ENCODE measurements around the gene PIF1.
"Not testable (repeated sequence)": the region's sequence is repeated elsewhere in the genome, so short reads cannot be mapped to it uniquely, and the experiment has no call there.

PIF1 gene

DNA sequence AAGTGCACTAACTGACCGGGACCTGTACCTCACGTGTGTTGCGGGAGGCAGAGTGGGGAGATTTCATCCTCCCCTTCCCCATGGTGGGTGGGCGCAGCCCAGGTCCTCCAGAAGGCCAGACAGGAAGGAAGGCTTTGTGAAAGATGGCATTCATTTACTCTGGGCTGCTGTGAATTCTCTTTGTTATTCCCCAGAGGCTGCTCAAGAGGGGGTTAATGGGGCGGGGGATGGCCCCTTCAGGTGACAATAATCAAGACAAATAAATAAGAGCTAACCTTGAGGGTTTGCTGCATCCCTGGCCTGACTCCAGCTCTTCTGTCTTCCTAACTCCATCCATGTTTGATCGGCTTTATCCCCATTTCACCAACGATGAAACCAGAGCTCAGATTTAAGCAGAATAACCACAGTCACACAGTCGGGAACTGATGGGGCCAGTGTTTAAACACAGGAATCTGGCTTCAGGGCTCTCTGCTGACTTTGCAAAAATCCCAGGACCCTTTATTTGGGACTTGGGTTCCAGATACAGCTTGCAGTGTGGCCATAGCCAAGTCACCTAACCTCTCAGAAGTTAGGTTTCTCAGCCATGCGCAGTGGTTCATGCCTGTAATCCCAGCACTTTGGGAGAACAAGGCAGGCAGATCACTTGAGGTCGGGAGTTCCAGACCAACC is 16.5 kb downstream of the PIF1 start:
- DNase-seq, result no peak

DNA sequence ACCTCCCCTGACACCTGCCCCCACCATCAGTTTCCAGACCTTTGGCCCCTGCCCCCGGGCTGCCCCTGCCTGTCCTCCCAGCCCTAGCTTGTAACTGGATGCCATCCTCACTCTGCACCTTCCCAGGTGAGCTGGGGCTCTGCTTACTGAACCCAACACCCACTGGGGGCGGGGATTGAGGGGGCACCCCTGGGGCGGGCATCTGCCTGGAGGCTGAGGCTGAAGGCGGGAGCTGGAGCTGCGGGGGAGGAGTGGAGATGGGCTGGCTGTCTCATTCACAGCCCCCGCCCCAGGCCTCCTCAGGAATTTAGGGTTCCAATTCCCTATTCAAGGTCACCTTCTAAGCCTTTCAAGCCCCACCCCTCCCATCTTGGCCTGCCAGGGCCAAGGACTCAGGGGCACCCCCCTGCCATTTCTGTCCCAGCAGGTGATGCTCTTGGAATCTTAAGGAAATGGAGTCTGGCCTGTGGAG is 17.7 kb downstream of the PIF1 start:
- no peak for DNase-seq

DNA sequence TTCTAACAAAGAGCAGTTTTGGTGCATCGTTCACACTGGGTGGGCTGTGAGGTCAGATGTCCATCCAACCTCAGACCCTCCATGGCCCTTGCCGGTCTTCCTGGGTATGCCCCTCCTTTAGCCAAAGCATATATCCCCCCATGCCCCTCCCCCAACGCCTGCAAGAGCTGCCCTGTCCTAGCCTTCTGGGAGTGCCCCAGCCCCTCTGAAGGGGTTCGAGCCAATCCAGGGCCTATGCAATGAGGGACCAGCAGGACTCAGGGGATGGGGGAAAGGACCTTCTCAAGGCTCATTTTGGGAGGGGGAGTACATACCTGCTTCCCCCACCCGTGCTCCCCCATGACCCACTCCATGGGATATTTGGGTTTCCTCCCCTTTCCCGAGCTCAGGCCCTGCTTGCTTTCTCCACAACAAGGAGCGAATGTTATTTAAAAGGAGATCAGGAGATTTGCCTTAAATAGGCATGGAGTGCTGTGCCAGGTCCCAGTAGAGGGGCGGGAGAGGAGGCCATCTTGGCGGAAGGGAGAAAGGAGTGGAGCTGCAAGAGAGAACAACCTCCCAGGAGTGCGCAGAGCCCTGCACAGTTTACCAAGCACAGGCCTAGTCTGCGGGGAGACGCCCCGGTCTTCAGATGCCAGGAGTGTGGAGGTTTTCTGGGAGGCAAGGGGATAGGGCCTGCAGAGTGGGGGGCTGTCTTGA is 18.2 kb downstream of the PIF1 start:
- DNase-seq, result no peak

DNA sequence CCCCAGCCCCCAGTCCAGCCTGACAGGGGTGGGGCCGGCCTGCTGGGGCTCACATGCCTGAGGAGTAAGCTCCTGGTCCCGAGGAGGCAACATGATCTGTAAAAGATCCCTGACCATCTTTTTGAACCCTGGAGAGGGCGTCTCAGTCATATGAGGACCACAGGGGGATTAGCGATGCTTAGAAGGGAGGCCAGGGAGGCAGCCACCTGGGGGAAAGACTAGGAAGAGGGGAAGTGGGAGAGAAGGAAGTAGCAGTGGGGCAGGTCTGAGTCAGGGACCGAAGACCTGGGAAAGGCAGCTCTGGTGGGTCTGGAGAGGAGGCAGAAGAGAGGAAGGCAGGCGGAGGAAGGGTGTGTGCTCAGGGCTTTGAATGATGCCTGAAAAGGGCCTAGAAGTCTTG is 18.9 kb downstream of the PIF1 start:
- DNase-seq, result no peak

DNA sequence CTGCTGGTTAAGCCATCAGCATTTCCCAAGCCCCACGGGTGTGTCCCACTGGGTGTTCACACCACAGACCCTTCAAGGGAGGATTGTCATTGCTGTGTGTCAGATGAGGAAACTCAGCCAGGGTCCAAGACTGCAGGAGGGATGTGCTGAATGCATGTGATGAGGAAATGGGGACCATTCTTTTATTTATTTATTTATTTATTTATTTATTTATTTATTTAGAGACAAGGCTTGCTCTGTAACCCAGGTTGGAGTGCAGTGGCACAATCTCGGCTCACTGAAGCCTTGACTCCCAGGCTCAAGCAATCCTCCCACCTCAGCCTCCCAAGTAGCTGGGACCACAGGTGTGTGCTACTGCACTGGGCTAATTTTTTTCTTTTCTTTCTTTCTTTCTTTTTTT is 20.8 kb downstream of the PIF1 start:
- DNase-seq, result no peak

DNA sequence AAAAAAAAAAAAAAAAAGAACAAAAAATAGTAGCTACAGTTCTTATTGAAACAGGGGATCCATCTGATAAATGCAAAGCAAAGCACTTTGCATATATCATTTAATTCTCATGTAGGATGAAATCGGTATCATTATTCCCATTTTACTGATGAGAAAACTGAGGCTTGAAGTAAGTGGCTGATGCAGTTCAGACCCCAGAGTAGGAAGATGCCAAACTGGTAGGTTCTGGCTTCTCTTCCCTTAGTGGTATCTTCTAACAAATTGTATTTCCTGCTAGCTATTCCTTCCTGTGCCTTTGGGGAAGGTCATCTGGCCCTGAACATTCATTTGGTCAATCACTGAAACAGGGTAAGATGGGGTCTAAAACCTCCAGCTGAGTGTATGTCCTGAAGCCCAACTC is 21.9 kb downstream of the PIF1 start:
- no peak for DNase-seq

DNA sequence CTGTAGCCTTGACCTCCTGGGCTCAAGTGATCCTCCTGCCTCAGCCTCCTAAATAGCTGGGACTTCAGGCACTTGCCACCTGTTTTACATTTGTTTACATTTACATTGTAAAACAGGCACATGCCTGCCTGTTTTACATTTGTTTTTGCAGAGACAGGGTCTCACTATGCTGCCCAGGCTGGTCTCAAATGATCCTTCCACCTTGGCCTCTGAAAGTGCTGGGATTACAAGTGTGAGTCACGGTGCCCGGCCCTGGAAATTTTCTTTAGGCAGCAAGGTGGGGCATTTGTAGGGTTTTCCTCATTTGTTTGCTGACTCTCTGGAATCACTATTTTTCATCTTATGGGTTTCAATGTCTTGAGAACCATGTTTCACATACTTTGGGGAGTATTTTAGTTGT is 25.0 kb downstream of the PIF1 start:
- DNase-seq, result no peak

DNA sequence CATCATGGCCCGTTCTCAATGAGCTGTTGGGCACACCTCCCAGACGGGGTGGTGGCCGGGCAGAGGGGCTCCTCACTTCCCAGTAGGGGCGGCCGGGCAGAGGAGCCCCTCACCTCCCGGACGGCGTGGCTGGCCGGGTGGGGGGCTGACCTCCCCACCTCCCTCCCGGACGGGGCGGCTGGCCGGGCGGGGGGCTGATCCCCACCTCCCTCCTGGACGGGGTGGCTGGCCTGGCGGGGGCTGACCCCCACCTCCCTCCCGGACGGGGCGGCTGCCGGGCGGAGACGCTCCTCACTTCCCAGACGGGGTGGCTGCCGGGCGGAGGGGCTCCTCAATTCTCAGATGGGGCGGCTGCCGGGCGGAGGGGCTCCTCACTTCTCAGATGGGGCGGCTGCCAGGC is 26.5 kb downstream of the PIF1 start:
- not testable (repeated sequence) for DNase-seq

DNA sequence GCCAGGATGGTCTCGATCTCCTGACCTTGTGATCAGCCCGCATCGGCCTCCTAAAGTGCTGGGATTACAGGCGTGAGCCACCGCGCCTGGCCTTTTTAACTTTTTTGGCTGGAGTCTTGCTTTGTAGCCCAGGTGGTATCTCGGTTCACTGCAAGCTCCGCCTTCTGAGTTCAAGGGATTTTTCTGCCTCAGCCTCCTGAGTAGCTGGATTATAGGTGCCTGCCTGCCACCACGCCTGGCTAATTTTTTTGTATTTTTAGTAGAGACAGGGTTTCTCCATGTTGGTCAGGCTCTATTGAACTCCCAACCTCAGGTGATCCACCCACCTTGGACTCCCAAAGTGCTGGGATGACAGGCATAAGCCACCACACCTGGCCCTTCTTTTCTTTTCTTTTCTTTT is 29.5 kb downstream of the PIF1 start:
- not testable (repeated sequence) for DNase-seq

DNA sequence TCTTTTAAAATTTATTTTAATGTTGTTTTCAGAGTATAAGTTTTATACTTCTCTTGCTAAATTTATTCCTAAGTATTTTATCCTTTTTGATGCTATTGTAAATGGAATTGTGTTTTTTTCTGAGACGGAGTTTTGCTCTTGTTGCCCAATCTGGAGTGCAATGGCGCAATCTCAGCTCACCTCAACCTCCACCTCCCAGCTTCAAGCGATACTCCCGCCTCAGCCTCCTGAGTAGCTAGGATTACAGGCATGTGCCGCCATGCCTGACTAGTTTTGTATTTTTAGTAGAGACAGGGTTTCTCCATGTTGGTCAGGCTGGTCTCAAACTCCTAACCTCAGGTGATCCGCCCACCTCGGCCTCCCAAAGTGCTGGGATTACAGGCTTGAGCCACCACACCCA is 30.1 kb downstream of the PIF1 start:
- not testable (repeated sequence) for DNase-seq

DNA sequence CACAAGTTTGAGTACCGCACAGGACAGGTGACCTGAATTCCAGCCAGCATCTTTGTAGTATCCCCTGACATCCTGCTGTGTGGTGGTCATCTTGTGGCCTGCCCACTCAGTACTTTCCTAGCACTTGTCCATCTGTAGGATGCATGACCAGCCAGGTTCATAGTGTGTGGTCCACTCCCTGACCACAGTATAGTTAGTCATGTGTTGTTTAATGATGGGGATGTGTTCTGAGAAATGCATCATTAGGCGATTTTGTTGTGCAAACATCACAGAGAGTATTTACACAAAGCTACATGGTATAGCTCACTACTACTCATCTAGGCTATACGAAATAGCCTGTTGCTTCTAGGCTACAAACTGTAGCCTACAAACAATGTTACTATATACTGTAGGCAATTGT is 33.2 kb downstream of the PIF1 start:
- no peak for DNase-seq

DNA sequence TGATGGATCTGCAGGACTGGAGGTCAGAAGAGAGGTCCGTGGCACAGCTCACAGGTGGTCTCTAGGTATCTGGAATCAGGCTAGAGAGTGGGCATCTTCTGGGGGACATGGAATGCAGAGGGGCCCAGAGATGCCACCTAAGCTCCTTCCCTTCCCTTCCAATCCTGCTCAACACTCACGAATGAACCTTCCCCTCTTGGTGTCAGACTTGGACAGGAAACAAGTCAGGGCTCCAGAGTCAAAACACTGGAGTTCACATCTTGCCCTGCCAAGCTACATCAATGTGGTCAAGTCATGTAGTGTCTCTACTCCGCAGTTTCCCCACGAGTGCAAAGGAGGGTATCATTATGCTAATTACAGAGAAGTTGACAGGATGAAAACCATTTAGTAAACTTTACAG is 34.0 kb downstream of the PIF1 start:
- DNase-seq, result no peak

DNA sequence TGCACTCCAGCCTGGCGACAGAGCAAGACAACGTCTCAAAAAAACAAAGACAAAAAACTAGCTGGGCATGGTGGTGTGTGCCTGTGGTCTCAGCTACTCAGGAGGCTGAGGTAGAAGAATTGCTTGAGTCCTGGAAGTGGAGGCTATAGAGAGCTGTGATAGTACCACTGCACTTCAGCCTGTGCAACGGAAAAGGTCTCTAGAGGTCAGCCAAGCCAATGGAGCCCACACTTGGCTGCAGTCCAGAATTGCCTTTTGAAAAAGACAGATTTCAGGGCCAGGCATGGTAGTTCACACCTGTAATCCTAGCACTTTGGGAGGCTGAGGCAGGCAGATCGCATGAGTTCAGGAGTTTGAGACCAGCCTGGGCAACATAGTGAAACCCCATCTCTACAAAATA is 41.7 kb downstream of the PIF1 start:
- DNase-seq, result no peak

DNA sequence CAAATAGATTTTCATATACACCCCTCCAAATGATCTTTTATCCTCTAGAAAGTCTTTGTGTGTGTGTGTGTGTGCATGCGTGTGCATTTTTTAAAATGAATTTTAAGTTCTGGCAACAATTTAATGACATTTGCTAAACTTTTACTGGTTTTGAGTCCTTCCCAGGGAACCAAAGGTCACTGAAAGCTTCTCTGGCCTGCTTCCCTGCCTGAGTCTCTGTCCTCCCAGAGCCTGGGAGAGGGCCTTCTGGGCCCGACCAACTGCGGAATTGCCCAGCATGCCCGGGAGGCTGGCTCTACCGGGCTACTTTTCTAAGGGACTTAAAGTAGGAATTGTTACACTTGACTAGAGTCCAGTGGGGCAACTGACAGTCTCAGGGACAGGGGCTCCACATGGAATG is 42.7 kb downstream of the PIF1 start:
- DNase-seq, result no peak

DNA sequence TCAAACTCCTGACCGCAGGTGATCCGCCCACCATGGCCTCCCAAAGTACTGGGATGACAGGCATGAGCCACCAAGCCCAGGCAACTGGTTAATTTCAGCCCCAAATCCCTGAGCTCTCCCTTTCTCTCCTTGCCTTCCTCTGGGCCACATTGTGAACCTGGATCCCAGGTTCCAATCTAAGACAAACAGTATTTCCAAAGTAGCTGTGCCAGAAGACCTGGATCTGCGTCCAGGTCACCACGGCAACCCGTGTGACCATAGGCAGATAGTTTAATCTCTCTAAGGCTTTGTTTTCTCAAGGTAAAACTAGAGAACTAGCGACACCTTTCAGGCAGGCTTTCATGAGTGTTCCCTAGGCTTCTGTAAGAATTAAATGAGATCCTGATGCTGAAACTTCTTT is 44.1 kb downstream of the PIF1 start:
- no peak for DNase-seq

DNA sequence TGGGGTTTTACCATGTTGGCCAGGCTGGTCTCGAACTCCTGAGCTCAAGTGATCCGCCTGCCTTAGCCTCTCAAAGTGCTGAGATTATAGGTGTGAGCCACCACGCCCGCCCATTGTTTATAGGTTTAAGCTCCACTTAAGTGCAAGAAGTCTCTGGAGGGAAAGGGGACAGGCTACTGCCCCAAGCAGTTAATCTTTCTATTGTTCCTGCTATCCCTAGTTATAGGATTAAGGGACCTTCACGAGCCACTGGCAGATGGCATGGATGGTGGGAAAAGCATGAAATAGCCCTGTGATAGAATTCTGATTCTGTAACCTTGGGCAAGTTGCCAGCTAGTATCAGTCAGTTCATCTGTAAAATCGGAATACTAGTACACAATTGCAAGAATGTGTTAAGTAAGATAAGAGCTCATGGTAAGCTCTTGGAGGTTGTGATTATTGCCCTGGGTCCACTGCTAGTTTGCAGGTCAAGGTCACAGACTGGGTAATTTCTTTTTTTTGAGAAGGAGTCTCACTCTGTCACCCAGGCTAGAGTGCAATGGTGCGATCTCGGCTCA is 44.8 kb downstream of the PIF1 start:
- DNase-seq, result peak; percentile 28

DNA sequence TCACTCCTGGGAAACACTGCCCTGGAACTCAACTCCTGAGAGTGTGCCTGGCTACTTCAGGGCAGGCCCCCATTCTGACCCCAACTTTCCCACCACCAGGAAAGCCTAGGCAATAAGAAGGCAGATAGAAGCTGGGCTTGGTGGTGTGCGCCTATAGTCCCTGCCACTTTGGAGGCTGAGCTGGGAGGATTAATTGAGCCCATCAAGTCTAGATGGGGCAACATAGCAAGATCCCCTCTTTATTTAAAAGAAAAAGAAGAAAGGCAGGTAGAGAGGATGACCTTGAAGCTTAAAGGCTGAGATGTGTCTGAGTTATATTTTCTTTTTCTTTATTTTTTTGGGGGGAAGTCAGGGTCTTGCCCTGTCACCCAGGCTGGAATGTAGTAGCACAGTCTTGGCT is 45.8 kb downstream of the PIF1 start:
- no peak for DNase-seq

DNA sequence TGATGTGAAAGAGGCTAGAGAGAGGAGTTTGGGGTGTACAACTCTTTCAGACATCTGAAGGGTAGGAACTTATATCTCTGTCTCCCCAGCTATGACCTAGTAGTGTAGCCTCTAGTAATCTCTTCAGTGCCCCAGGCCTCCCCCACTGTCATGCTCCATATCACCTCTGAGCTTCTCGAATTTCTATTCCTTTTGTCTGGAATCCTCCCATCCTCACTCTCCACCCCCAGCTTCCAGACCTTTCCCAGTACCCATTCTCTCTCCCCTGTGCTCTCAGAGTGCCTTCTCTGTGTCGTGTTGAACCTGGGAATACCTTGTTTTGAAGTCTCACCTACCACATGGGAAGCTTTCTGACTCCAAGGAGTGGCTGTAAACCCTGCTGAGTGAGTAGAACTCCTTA is 46.4 kb downstream of the PIF1 start:
- no peak for DNase-seq

DNA sequence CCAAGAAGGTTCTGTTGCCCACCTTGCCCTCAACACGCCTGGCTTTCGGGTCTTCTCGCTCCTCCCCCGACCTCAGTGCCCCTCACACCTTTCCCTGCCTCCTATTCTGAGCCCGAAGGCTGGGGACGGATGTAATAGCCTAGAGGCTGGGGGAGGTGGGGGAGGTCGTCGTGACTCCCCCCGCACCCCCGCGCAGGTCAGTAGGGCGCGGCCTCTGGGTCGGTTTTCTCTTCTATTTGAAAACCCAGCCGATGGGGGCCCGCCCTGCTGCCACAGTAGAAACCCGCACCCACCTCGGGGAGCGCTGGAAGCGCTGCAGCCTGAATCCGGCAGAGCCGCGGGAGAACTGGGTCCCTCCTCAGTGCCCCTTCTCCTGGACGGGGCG is 49.1 kb downstream of the PIF1 start:
- DNase-seq, result no peak

DNA sequence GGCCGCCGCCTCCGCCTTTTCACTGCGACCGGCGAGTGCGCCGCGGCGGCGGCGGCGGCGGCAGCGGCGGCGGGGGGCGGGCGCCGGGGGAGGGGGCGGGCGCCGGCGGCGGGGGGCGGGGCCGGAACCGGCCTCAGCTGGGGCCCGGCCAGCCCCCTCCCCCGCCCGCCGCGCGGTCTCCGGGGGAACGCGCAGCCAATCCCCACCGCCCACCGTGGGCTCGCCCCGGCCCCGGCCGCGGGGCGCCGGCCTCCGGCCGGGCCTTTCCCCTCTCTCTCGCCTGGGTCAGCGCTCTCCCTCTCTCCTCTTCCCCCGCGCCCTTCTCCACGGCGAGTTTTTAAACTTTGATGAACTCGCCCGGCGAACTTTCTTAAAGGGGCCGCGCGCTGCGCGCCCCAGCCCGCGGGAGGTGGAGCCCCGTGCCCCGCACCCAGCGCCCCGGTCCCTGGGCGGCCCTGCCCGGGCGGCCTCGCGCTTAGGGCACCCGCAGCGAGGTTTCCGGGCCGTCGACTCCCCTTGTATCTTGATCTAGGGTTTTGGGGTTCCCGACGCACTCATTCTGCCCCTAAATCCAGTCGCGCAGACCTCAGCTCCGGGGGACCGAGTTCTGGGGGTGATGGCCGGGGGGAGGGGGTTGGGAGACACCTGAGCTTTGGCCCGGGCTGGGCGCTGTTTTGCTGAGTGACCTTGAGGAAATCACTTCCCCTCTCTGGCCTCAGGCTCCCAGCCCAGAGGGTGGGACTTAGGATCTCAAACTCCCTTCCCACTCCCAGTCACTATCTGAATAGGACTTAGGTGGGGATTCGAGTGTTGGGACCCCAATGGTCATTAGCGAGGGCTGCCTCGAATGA is 49.7 kb downstream of the PIF1 start, which contains the start of gene RBPMS2:
RBPMS2 (minus strand) TSS at position 39 of the 851 bp plus-strand sequence. CDS start 270 bp downstream, outside the sequence.
- DNase-seq, result peak; percentile 35

DNA sequence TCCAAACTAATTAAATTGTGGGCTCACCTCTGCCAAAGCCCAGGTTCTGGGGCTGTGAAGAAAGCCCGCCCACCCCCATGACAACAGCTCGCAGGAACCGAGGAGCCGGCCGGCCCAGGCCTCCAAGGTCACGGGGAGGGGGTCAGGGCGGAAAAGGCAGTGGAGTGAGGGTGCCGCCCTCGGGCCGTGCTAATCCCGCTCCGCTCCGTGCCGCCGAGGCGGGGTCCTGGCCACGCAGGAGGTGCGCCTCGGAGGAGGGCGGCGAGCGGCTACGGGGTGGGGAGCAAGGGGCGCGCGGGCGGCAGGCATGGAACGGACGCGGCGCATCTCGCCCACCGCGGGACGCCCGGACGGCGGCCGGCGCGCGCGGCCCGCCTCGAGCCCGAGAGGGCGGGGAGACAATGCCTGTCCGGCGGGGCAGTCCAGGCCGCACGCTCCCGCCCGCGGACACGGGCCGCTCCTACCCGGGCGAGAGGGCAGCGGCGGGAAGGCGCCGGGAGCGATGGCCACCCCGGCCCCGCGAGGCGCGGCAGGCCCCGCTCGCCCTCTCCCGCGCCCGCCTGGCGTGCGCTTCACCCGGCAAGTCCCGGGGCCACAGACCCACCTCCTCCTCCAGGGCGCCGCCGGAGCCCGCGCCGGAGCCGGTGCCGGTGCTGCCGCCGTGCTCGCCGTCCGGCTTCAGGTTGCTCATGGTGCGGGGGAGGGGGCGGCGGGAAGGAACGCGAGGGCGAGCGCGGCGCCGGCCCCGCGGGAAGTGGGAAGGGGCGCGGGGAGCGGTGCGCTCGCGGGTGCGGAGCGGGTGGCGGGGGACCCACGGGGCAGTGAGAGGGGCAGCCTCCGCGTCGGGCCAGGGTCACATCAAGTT is 50.6 kb downstream of the PIF1 start:
- DNase-seq, result peak; percentile 16

DNA sequence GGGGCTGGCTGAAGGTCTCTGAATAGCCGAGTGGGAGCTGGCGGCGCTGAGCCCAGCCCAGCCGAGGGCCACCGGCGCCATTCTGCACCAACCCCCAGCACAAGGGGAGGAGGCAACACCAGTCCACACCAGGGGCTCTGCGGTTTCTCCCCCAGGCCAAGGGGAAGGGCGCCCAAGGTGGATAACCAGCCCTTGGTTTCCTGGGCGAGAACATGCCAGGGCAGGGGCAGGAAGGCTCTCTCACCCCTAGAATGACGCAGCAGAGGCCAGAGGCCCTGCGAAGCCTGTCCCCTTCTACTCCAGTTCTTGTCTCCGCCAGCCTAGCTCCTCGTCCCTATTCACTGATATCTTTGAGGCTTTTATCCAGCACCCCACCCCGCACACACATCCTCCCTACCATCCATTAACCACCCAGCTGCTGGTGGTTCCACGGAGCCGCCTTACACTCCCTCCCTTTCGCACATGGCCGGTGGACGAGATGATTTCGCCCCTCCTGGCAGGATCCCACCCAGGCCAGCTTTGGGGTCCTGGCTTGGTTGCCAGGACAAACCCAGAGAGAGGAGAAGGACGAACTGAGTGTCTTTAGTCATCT is 51.3 kb downstream of the PIF1 start:
- DNase-seq, result peak; percentile 78
